Sigmoid colon (tissue), 4 donors: ENCODE results near the gene ABCB8.
"Not testable (repeated sequence)": the region's sequence is repeated elsewhere in the genome, so short reads cannot be mapped to it uniquely, and the experiment has no call there.

Experiments used
- CTCF ChIP-seq, 4 experiments: fragments of 450-650 bp in 3 of 4; fragments of 200-600 bp in 1 of 4; IDR thresholded peaks; one replicate each; pipeline ENCODE4 v1.5.1; 2016 to 2019; ENCODE audit warnings: antibody characterized with exemption in 4 of 4, mild to moderate bottlenecking in 3 of 4, moderate library complexity in 2 of 4
- EP300 ChIP-seq, 4 donors: sonication (generic); formaldehyde crosslinking; IDR thresholded peaks; one replicate each; pipeline ENCODE4 v1.6.1; 2017; ENCODE audit warnings: antibody characterized with exemption in 4 of 4
- POLR2A ChIP-seq, 2 donors: fragments of 450-650 bp; IDR thresholded peaks; one replicate each; pipeline ENCODE4 v1.6.1; 2016; ENCODE audit warnings: antibody characterized with exemption in 2 of 2, mild to moderate bottlenecking in 2 of 2, moderate library complexity in 2 of 2

GRCh38 chr7:151011616-151012015 lies 16.6 kb upstream of the ABCB8 start:
- not testable (repeated sequence) for TF ChIP-seq CTCF, POLR2A, EP300 (IDR thresholded peaks at IDR 0.05)
